Measurements from ENCODE around the gene MAPK10. TPM values are rescaled to one million over a fixed set of nuclear protein-coding genes. Genes with fewer than 3 reads are reported as not detected.

MAPK10 gene
- total RNA-seq, 1 experiment from 2014 or later = 5.3 TPM

GRCh38 chr4:86019906-86020305, 339.9 kb downstream of the MAPK10 start:
- Mint-ChIP-seq H3K4me3 (ENCODE audit: unreplicated experiment) (no peak overlapping the region), H3K4me1 (ENCODE audit: insufficient read depth, unreplicated experiment) (peaks cover 7% of the 10 kb centered on the region), H3K36me3 (ENCODE audit: insufficient read depth, unreplicated experiment) (no peaks in the 10 kb centered on the region), H3K27me3 (ENCODE audit: insufficient read depth, unreplicated experiment) (no peaks in the 10 kb centered on the region), H3K27ac (ENCODE audit: low read depth, unreplicated experiment) (no peak overlapping the region), H3K9me3 (ENCODE audit: unreplicated experiment) (no peaks in the 10 kb centered on the region)
- CTCF ChIA-PET = interaction anchor here (0.7 kb wide), 1 partner anchor 12 kb away, joined by 3 read pairs; no protein-coding TSS in a partner anchor
- peak; percentile 40 for DNase-seq (ENCODE audit: unreplicated experiment)
- POLR2A ChIA-PET = interaction anchor here (1.8 kb wide), 1 partner anchor 13 kb away, joined by 6 read pairs; no protein-coding TSS in a partner anchor
- BruUV-seq (replicated peaks) = no TSS peak
- intact Hi-C loops (cut with micrococcal nuclease) = no loop called here
- TF ChIP-seq CTCF (IDR thresholded peaks at IDR 0.05; ENCODE audit: unreplicated experiment) = no peak

- BruUV-seq (replicated peaks) = no TSS peak
- intact Hi-C loops (cut with micrococcal nuclease) = no loop called here
- no peak for TF ChIP-seq CTCF (IDR thresholded peaks at IDR 0.05; ENCODE audit: unreplicated experiment)
- no peak overlapping the region for H3K4me3 Mint-ChIP-seq (ENCODE audit: unreplicated experiment)
- H3K27me3 Mint-ChIP-seq (ENCODE audit: insufficient read depth, unreplicated experiment) = no peaks in the 10 kb centered on the region
- no peaks in the 10 kb centered on the region for H3K9me3 Mint-ChIP-seq (ENCODE audit: unreplicated experiment)
- H3K36me3 Mint-ChIP-seq (ENCODE audit: insufficient read depth, unreplicated experiment) = no peaks in the 10 kb centered on the region
- DNase-seq (ENCODE audit: unreplicated experiment) = no peak
- H3K27ac Mint-ChIP-seq (ENCODE audit: low read depth, unreplicated experiment) = no peak overlapping the region
- ChIA-PET CTCF (interaction anchor here (0.7 kb wide), 1 partner anchor 13 kb away, joined by 3 read pairs; no protein-coding TSS in a partner anchor), POLR2A (interaction anchor here (1.8 kb wide), 1 partner anchor 13 kb away, joined by 6 read pairs; no protein-coding TSS in a partner anchor)
- peaks cover 7% of the 10 kb centered on the region for H3K4me1 Mint-ChIP-seq (ENCODE audit: insufficient read depth, unreplicated experiment)
Measured at GRCh38 chr4:86019362-86019761, 340.5 kb downstream of the MAPK10 start.

GRCh38 chr4:86015412-86016350, 344.2 kb downstream of the MAPK10 start:
- H3K27ac Mint-ChIP-seq (ENCODE audit: low read depth, unreplicated experiment) = no peak overlapping the region
- H3K4me3 Mint-ChIP-seq (ENCODE audit: unreplicated experiment) = no peak overlapping the region
- H3K9me3 Mint-ChIP-seq (ENCODE audit: unreplicated experiment) = no peaks in the 10 kb centered on the region
- H3K4me1 Mint-ChIP-seq (ENCODE audit: insufficient read depth, unreplicated experiment) = peaks cover 13% of the 10 kb centered on the region
- CTCF ChIA-PET = interaction anchor here (0.9 to 1.2 kb wide), 2 partner anchors 17 to 219 kb away, joined by 3 to 5 read pairs; no protein-coding TSS in a partner anchor
- intact Hi-C loops (cut with micrococcal nuclease) = no loop called here
- BruUV-seq (replicated peaks) = no TSS peak
- no peak for DNase-seq (ENCODE audit: unreplicated experiment)
- no peaks in the 10 kb centered on the region for H3K27me3 Mint-ChIP-seq (ENCODE audit: insufficient read depth, unreplicated experiment)
- H3K36me3 Mint-ChIP-seq (ENCODE audit: insufficient read depth, unreplicated experiment) = no peaks in the 10 kb centered on the region
- POLR2A ChIA-PET = interaction anchor here (0.6 kb wide), 1 partner anchor 131 kb away, joined by 4 read pairs; no protein-coding TSS in a partner anchor
- TF ChIP-seq CTCF (IDR thresholded peaks at IDR 0.05; ENCODE audit: unreplicated experiment) = no peak

- no peaks in the 10 kb centered on the region for H3K9me3 Mint-ChIP-seq (ENCODE audit: unreplicated experiment)
- H3K4me1 Mint-ChIP-seq (ENCODE audit: insufficient read depth, unreplicated experiment) = peaks cover 7% of the 10 kb centered on the region
- H3K27me3 Mint-ChIP-seq (ENCODE audit: insufficient read depth, unreplicated experiment) = no peaks in the 10 kb centered on the region
- no peak for DNase-seq (ENCODE audit: unreplicated experiment)
- H3K4me3 Mint-ChIP-seq (ENCODE audit: unreplicated experiment) = no peak overlapping the region
- no peak overlapping the region for H3K27ac Mint-ChIP-seq (ENCODE audit: low read depth, unreplicated experiment)
- intact Hi-C loops (cut with micrococcal nuclease) = no loop called here
- POLR2A ChIA-PET = interaction anchor here (0.6 kb wide), 1 partner anchor 132 kb away, joined by 4 read pairs; no protein-coding TSS in a partner anchor
- H3K36me3 Mint-ChIP-seq (ENCODE audit: insufficient read depth, unreplicated experiment) = no peaks in the 10 kb centered on the region
- CTCF ChIA-PET = no interaction called here
- TF ChIP-seq CTCF (IDR thresholded peaks at IDR 0.05; ENCODE audit: unreplicated experiment) = no peak
- BruUV-seq (replicated peaks) = no TSS peak
Measured at GRCh38 chr4:86014599-86014998, 345.3 kb downstream of the MAPK10 start.
